Right cardiac atrium (tissue), 5 donors: ENCODE results near the gene URB1. TPM values are rescaled to one million over a fixed set of nuclear protein-coding genes. Genes with fewer than 3 reads are reported as not detected.
"Not testable (repeated sequence)": the region's sequence is repeated elsewhere in the genome, so short reads cannot be mapped to it uniquely, and the experiment has no call there.

ENCODE experiments used
- ATAC-seq, 2 donors: fragments of 200-7000 bp; cut with Tn5 transposase; one replicate each; pipeline versions ENCODE4 v1.8.0 to v1.9.1; 2020; ENCODE audit warnings: moderate library complexity in 2 of 2, mild to moderate bottlenecking in 1 of 2
- DNase-seq, 3 donors: peaks; one replicate each; pipeline ENCODE4 v3.0.0-alpha.2; 2020
- H3K27ac ChIP-seq: one replicate; pipeline ENCODE4 v1.5.1; 2013; ENCODE audit warnings: mild to moderate bottlenecking, low read length, control low read depth, moderate library complexity
- H3K27me3 ChIP-seq: one replicate; pipeline ENCODE4 v1.6.1; 2013; ENCODE audit not compliant: control insufficient read depth, insufficient read depth
- H3K4me1 ChIP-seq: one replicate; pipeline ENCODE4 v1.6.1; 2013; ENCODE audit warnings: low read length; ENCODE audit not compliant: control insufficient read depth, insufficient read depth
- H3K4me3 ChIP-seq: one replicate; pipeline ENCODE4 v1.5.1; 2013; ENCODE audit warnings: low read length, control low read depth
- H3K9me3 ChIP-seq: one replicate; pipeline ENCODE4 v1.6.1; 2013; ENCODE audit warnings: low read length; ENCODE audit not compliant: control insufficient read depth
- WGBS: extraction: QIAGEN DNeasy Blood & Tissue Kit; methylation state at CpG from one replicate; pipeline ENCODE4 v1.1.7; 2013; 5-methylcytosine and 5-hydroxymethylcytosine counted together
- intact Hi-C, 4 donors: fragments of 100-400 bp; cut with DNase I; formaldehyde crosslinking; loops; one replicate each; pipeline versions ENCODE4 v1.11.0 to v1.14.0; 2022 to 2023
- polyA plus RNA-seq: library from polyadenylated mRNA; stranded (reverse); fragments of 200-250 nt; gene quantifications from one replicate; pipeline ENCODE4 v1.2.3, GENCODE V29; 2013
- total RNA-seq, 4 donors: library from RNA; stranded (reverse); fragmentation: NEBNext Ultra II Directional; extraction: Animal tissue kit (Norgen Biotek cat#: 25700); gene quantifications; one replicate each; pipeline ENCODE4 v1.2.1, GENCODE V29; 2021
- donor health status: healthy with polysubstance abuse.
- donor health status: DM: no; HTN: yes; CAD: no.
- donor health status: DM: no; HTN: no; CAD: no.
- donor health status: DM: no; HTN: yes; CAD: no; lungs with severe emphysema.
- donor health status: DM: yes; HTN: yes; CAD: no.

URB1 gene
- total and polyA plus RNA-seq, 5 donors: 3.3 to 13.8 (median 9.8) TPM

DNA sequence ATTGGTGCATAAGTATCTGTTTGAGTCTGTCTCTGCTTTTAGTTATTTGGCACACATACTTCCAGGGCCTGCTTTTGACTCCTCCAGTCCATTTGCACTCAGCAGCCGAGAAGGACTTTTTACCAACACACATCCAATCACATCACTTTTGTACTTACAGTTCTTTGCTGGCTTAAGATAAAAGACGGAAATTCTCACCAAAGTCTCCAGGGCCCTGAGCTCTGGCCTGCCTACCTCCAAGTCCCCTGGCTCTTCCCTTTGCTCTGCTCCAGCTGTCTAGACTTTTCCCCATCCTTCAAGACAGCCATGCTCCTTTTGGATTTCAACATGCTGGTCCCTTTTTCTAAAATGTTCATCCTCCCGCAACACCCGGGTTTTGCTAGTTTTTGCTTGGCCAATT is 17.5 kb upstream of the URB1 start:
- no peak overlapping the region for H3K4me3 ChIP-seq
- WGBS: 62% methylated on average over 4 of the region's 4 CpGs
- DNase-seq (no peak), ATAC-seq (no peak)
- H3K27me3 ChIP-seq: no peaks in the 10 kb centered on the region
- H3K9me3 ChIP-seq: no peaks in the 10 kb centered on the region
- H3K4me1 ChIP-seq: peaks cover 4% of the 10 kb centered on the region
- H3K27ac ChIP-seq: peak overlapping the region; percentile 99
- intact Hi-C loops: loop anchor here in 1 of 4 donors (5.0 kb wide), 1 partner anchor 157 kb away; no protein-coding TSS in a partner anchor

DNA sequence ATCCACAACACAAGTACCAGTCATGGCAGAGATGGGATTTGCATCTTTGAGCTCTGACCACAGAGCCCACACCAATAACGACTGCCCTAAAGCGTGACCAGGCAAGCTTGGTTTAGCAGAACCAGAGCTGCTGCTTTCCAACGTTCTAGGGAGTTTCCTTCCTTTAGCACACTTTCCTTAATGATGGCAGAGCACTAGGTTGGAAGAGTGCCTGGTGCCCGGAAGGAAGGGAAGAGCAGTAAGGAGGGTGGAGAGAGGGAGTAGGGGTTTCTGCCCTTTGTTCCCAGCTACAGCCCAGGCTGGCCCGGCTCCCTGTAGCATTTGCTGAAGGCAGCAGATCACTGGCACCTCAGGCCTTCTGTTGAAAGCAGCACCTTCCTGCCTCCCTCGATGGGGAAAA is 13.6 kb upstream of the URB1 start:
- DNase-seq (peak in 2 of 3 donors; percentile 47 to 76), ATAC-seq (peak; percentile 31 to 53)
- H3K4me3 ChIP-seq: no peak overlapping the region
- no peak overlapping the region for H3K27ac ChIP-seq
- H3K9me3 ChIP-seq: no peaks in the 10 kb centered on the region
- intact Hi-C loops: loop anchor here in 2 of 4 donors (10.0 kb wide), 2 partner anchors 168 to 198 kb away; no protein-coding TSS in a partner anchor
- WGBS: 58% methylated on average over 6 of the region's 6 CpGs
- H3K4me1 ChIP-seq: peaks cover 2% of the 10 kb centered on the region
- H3K27me3 ChIP-seq: no peaks in the 10 kb centered on the region

DNA sequence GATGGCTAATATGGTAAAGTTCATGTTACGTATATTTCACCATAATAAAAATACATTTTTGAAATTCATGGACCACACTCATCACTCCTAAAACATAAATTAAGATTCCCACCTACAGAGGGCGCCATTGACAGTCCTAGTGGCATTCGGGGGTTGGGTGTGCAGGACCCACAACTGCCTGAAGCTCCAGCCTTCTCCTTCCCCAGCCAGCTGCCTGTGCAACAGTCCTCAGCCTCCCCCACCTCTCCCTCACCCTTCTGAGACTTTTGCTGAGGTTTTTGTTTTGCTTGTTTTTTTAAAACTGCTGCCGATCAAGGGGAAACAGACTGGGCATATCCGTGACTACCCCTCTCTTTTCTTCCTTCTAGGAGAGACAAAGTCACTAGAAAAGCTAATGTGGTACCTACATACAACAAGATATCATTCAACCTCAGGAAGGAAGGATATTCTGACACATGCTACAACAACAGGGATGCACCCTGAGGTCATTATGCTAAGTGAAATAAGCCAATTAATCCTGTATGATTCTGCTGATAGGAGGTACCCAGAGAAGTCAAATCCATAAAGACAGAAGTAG is 10.5 kb upstream of the URB1 start:
- Histone ChIP-seq H3K27ac (no peak overlapping the region), H3K4me3 (no peak overlapping the region), H3K9me3 (no peaks in the 10 kb centered on the region), H3K27me3 (no peaks in the 10 kb centered on the region), H3K4me1 (no peaks in the 10 kb centered on the region)
- intact Hi-C loops: loop anchor here in 3 of 4 donors (2.0 to 10.0 kb wide), 5 partner anchors 164 to 202 kb away; no protein-coding TSS in a partner anchor
- peak; percentile 70 to 84 (median 77) for DNase-seq
- ATAC-seq: peak; percentile 86 to 87
- 11% methylated on average over 5 of the region's 5 CpGs for WGBS

DNA sequence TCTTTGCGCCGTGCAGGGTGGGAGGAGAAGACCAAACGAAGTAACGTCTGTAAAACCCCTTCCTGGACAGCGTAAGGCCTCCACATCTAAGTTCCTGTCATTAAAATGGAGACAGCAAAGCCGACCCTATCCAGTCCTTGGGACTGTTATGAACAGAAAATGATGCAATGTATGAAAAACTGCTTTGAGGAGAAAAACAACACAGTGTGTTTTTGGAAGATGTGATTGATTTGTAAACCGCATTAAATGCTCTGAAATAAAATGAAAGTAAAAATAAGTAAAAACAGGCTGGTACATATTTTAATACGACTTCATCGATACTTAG is 827 bp upstream of the URB1 start:
- WGBS: 57% methylated on average over 9 of the region's 9 CpGs
- Histone ChIP-seq H3K9me3 (no peaks in the 10 kb centered on the region), H3K4me1 (peaks cover 2% of the 10 kb centered on the region), H3K27me3 (no peaks in the 10 kb centered on the region), H3K4me3 (peak overlapping the region; percentile 87), H3K27ac (peak overlapping the region; percentile 73)
- intact Hi-C loops: loop anchor here in 1 of 4 donors (10.0 kb wide), 1 partner anchor 211 kb away; no protein-coding TSS in a partner anchor
- no peak for DNase-seq
- no peak for ATAC-seq

DNA sequence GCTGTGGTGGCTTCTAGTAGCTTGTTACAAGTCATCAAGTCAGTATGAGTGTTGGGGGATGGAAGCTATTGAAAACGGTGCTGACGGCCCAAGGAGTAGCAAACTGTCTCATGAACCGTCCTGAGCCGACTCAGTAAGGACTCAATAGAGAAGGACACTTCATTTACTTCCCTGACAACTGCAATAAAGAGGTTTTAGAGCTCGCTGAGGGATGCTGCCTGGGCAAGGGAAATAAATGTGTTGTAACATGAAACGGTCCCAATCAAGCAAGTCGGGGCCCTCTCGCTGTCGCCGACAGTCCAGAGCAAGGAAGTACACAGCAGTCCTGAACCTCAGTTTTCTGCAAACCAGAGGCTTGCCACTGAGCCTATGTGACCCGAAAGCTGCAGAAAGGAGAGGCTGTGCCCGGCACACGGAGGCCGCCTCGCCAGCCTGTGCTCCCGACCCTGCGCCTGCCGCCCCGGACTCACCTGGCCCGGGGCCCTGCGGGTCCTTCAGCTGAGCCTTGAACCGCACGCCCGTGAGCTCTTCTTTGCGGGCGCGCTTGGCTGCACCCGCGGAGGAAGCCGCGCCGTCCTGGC is 423 bp downstream of the URB1 start:
- intact Hi-C loops: loop anchor here in 1 of 4 donors (10.0 kb wide), 1 partner anchor 212 kb away; no protein-coding TSS in a partner anchor
- H3K4me3 ChIP-seq: peak overlapping the region; percentile 87
- H3K4me1 ChIP-seq: peaks cover 2% of the 10 kb centered on the region
- no peak overlapping the region for H3K27ac ChIP-seq
- no peaks in the 10 kb centered on the region for H3K9me3 ChIP-seq
- under 1% methylated on average over 32 of the region's 32 CpGs for WGBS
- DNase-seq (peak in 1 of 3 donors; percentile 17), ATAC-seq (peak in 1 of 2 donors; percentile 3)
- no peaks in the 10 kb centered on the region for H3K27me3 ChIP-seq

DNA sequence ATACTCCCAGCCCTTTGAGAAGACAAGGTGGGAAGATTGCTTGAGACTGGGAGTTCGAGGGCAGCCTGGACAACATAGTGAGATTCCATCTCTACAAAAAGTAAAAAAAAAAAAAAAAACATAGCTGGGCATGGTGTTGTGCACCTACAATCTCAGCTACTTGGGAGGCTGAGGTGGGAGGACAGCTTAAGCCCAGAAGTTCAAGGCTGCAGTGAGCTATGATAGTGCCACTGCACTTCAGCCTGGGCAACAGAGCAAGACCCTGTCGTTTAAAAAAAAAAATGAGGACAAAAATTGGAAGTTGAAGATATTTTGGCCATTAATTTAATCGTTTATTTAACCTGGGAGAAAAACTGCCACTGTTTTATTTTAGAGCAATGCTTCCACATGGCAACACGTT is 1.1 kb downstream of the URB1 start:
- Histone ChIP-seq H3K4me1 (peaks cover 4% of the 10 kb centered on the region), H3K4me3 (peak overlapping the region; percentile 87), H3K27me3 (no peaks in the 10 kb centered on the region), H3K27ac (no peak overlapping the region), H3K9me3 (no peaks in the 10 kb centered on the region)
- 66% methylated on average over 4 of the region's 4 CpGs for WGBS
- no peak for ATAC-seq
- no peak for DNase-seq
- intact Hi-C loops: loop anchor here in 1 of 4 donors (10.0 kb wide), 1 partner anchor 213 kb away; no protein-coding TSS in a partner anchor

DNA sequence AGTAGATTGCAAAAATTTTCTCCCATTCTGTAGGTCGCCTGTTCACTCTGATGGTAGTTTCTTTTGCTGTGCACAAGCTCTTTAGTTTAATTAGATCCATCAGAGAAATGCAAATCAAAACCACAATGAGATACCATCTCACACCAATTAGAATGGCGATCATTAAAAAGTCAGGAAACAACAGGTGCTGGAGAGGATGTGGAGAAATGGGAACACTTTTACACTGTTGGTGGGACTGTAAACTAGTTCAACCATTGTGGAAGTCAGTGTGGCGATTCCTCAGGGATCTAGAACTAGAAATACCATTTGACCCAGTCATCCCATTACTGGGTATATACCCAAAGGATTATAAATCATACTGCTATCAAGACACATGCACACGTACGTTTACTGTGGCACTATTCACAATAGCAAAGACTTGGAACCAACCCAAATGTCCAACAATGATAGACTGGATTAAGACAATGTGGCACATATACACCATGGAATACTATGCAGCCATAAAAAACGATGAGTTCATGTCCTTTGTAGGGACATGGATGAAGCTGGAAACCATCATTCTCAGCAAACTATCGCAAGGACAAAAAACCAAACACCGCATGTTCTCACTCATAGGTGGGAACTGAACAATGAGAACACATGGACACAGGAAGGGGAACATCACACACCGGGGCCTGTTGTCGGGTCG is 2.1 kb downstream of the URB1 start:
- 96% methylated on average over 8 of the region's 11 CpGs for WGBS
- not testable (repeated sequence) for H3K4me1 ChIP-seq, DNase-seq, H3K27ac ChIP-seq, ATAC-seq, H3K9me3 ChIP-seq, H3K27me3 ChIP-seq, H3K4me3 ChIP-seq
- intact Hi-C loops: loop anchor here in 1 of 4 donors (10.0 kb wide), 1 partner anchor 214 kb away; no protein-coding TSS in a partner anchor

DNA sequence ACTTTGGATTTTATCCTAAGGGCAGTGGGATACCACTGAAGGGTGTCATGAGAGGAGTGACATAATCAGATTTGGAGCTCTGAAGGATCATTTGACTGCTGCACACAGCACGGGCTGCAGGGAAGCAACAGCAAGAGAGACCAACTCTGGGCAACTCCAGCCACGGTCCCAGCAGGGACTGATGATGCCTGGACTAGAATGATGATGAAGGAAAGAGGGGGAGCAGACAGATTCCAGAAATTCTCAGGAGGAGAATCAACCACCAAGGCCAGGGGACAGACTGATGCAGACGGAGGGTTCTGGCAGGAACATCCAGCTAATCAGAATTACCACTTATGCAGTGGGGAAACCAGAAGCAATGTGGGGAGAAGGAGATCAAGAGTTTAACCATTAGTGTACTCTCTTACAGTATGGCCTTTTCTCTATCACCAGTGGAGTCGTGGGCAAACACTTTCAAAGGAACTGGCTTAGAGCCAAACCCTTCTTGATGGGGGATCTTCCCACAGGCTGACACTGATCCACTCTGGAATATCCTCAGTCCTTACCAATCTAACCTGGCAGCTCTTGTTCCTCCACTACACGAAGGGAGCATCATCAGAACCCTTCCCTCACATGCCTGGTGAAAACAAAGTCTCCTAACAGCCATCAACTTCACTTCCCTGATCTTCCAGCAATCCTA is 3.3 kb downstream of the URB1 start:
- 51% methylated on average over 5 of the region's 5 CpGs for WGBS
- no peak for DNase-seq
- H3K4me1 ChIP-seq: peaks cover 5% of the 10 kb centered on the region

DNA sequence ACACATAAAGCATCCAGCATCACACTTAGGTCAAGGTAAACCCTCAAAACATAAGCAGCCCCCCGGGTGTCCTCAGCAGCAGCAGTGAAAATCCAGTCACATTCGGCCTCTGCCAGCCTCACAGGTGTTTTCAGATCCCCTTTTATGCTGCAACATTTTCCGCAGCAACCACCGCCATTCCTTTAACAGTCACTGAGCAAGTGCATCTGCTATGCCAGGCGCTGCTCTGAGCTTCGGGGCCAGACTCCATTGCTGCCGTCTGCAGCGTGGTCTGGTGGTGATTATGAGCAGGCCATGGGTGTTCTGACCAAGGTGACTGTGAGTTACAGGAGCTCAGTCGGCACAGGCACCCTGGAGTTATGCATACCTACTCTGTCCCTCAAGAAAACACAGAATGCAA is 4.5 kb downstream of the URB1 start:
- Histone ChIP-seq H3K27ac (no peak overlapping the region), H3K27me3 (no peaks in the 10 kb centered on the region), H3K4me3 (no peak overlapping the region), H3K4me1 (peaks cover 5% of the 10 kb centered on the region), H3K9me3 (no peaks in the 10 kb centered on the region)
- DNase-seq: no peak
- intact Hi-C loops: no loop called here
- ATAC-seq: no peak
- 80% methylated on average over 9 of the region's 9 CpGs for WGBS

More for the DNA sequence above, 3.3 kb downstream of the URB1 start:
- Histone ChIP-seq H3K9me3 (no peaks in the 10 kb centered on the region), H3K4me3 (no peak overlapping the region), H3K27ac (no peak overlapping the region), H3K27me3 (no peaks in the 10 kb centered on the region)
- intact Hi-C loops: loop anchor here in 1 of 4 donors (10.0 kb wide), 1 partner anchor 215 kb away; no protein-coding TSS in a partner anchor
- no peak for ATAC-seq

DNA sequence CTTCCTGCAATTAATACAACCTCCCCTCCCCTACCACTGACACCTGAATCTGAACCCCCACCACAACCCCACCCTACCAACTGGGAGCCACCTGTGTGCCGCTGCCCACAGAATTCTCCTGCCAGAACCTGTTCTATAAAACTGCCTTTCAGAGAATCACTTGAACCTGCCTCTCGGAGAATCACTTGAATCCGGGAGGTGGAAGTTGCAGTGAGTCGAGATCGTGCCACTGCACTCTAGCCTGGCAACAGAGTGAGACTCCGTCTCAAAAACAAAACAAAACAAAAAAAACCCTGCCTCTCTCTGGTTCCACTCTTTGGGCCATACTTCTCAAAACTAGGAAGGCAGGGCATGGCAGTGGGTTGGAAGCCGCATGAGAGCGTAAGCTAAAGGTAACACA is 5.7 kb downstream of the URB1 start:
- Histone ChIP-seq H3K27me3 (no peaks in the 10 kb centered on the region), H3K27ac (no peak overlapping the region), H3K9me3 (no peaks in the 10 kb centered on the region), H3K4me3 (no peak overlapping the region), H3K4me1 (peaks cover 5% of the 10 kb centered on the region)
- intact Hi-C loops: no loop called here
- 85% methylated on average over 8 of the region's 8 CpGs for WGBS
- ATAC-seq: no peak
- DNase-seq: no peak
